ENCODE data around the gene HSPB9.

The HSPB9 gene

GRCh38 chr17:42090964-42091790 lies 31.4 kb upstream of the HSPB9 start:
- CTCF ChIA-PET = interaction anchor here (0.9 to 3.9 kb wide), 6 partner anchors 9 to 67 kb away, joined by 3 to 17 read pairs (median 8); no protein-coding TSS in a partner anchor

GRCh38 chr17:42092939-42093338 lies 29.7 kb upstream of the HSPB9 start:
- ChIA-PET POLR2A (no interaction called here), CTCF (interaction anchor here (2.5 to 3.1 kb wide), 2 partner anchors 9 to 12 kb away, joined by 11 to 14 read pairs; no protein-coding TSS in a partner anchor)
- no peak for DNase-seq (ENCODE audit: extremely low spot score)
- no peak for TF ChIP-seq CTCF (IDR thresholded peaks at IDR 0.05; ENCODE audit: control extremely low read depth, extremely low read depth, low read depth, missing control alignments)

More at GRCh38 chr17:42090964-42091790, 31.4 kb upstream of the HSPB9 start:
- DNase-seq (ENCODE audit: extremely low spot score) = no peak
- TF ChIP-seq CTCF (IDR thresholded peaks at IDR 0.05; ENCODE audit: control extremely low read depth, extremely low read depth, low read depth, missing control alignments) = no peak
- POLR2A ChIA-PET = no interaction called here

- TF ChIP-seq CTCF (IDR thresholded peaks at IDR 0.05; ENCODE audit: control extremely low read depth, extremely low read depth, low read depth, missing control alignments) = no peak
- POLR2A ChIA-PET = no interaction called here
- CTCF ChIA-PET = interaction anchor here (1.0 to 8.7 kb wide), 3 partner anchors 23 to 36 kb away, joined by 3 to 70 read pairs (median 3); no protein-coding TSS in a partner anchor
- no peak for DNase-seq (ENCODE audit: extremely low spot score)
These were observed 28.1 kb upstream of the HSPB9 start for GRCh38 chr17:42094375-42095069.

- ChIA-PET CTCF (interaction anchor here (1.5 to 8.7 kb wide), 2 partner anchors 31 to 38 kb away, joined by 3 to 70 read pairs; no protein-coding TSS in a partner anchor), POLR2A (no interaction called here)
- TF ChIP-seq CTCF (IDR thresholded peaks at IDR 0.05; ENCODE audit: control extremely low read depth, extremely low read depth, low read depth, missing control alignments) = no peak
- DNase-seq (ENCODE audit: extremely low spot score) = no peak
These were observed 26.1 kb upstream of the HSPB9 start for GRCh38 chr17:42096360-42097111.

GRCh38 chr17:42097691-42098631 lies 24.6 kb upstream of the HSPB9 start, which contains the start of gene ZNF385C:
Gene ZNF385C, minus strand, starts transcription at chr17:42098473. Its CDS starts 35,417 bp downstream, at chr17:42063056.
- CTCF ChIA-PET = interaction anchor here (0.6 to 8.7 kb wide), 6 partner anchors 11 to 73 kb away, joined by 3 to 70 read pairs (median 3); no protein-coding TSS in a partner anchor
- TF ChIP-seq CTCF (IDR thresholded peaks at IDR 0.05; ENCODE audit: control extremely low read depth, extremely low read depth, low read depth, missing control alignments) = no peak
- POLR2A ChIA-PET = no interaction called here
- DNase-seq (ENCODE audit: extremely low spot score) = peak; percentile 71

All from GM10248 (cell line).